Retinal pigment epithelial cell (primary cell): ENCODE data around the gene PCGF5.
"Not testable (repeated sequence)": the region's sequence is repeated elsewhere in the genome, so short reads cannot be mapped to it uniquely, and the experiment has no call there.

Experiments
- DNase-seq: peaks from one replicate; pipeline ENCODE4 v3.0.0-alpha.2; 2010; ENCODE audit warnings: low read depth
- H3K4me3 ChIP-seq: 2 replicates; pipeline ENCODE4 v1.5.1; 2011; ENCODE audit warnings: mild to moderate bottlenecking, low read length, control low read depth, moderate library complexity
- TF ChIP-seq, protein P1 (sequence below): conservative IDR thresholded peaks from 2 replicates; pipeline ENCODE4 v1.5.1; 2011; ENCODE audit warnings: low read depth, low read length, control low read depth, inconsistent platforms

The PCGF5 gene

DNA sequence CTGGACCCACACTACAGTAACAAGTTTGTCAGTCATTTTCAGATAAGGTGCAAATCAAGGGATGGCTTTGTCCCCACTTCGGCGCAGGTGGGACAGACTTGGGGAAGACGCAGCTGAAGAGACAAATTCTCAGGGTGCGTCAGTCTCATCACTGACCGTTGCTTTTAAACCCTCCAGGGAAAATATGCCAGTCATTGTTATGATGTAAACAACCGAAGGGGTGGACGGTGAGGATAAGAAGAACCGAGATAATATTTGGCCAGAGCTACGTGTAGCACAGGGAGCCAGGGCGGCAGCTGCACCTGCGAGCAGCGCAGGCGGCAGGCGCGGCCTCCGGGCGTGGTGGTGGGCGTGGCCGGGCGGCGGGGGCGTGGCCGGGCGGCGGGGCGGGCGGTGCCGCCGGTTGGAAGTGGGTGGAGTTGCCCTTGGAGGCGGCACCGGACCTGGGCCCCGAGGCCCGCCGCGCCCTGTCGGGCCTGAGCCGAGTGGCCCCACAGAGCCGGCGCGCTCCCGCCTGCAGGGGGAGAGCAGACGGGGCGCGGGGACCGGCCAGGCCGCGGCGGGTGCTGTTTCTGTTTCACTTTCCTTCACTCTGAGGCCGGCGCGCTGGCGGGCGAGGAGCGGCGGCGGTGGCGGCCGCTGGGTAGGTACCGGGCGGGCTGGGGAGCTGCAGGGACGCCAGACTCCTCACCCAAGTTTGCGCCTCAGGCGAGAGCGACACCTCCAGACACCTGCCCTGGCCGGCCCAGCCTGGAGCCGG is at the start of gene PCGF5:
TSS of gene PCGF5 (plus strand) at position 470 of the 760 bp plus-strand sequence. CDS start 2,209 bp downstream, outside the sequence.
- peak within 1 kb of the TSS; percentile 77 for H3K4me3 ChIP-seq
- peak; percentile 60 for DNase-seq
- TF ChIP-seq, protein P1, sequence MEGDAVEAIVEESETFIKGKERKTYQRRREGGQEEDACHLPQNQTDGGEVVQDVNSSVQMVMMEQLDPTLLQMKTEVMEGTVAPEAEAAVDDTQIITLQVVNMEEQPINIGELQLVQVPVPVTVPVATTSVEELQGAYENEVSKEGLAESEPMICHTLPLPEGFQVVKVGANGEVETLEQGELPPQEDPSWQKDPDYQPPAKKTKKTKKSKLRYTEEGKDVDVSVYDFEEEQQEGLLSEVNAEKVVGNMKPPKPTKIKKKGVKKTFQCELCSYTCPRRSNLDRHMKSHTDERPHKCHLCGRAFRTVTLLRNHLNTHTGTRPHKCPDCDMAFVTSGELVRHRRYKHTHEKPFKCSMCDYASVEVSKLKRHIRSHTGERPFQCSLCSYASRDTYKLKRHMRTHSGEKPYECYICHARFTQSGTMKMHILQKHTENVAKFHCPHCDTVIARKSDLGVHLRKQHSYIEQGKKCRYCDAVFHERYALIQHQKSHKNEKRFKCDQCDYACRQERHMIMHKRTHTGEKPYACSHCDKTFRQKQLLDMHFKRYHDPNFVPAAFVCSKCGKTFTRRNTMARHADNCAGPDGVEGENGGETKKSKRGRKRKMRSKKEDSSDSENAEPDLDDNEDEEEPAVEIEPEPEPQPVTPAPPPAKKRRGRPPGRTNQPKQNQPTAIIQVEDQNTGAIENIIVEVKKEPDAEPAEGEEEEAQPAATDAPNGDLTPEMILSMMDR, result no peak

DNA sequence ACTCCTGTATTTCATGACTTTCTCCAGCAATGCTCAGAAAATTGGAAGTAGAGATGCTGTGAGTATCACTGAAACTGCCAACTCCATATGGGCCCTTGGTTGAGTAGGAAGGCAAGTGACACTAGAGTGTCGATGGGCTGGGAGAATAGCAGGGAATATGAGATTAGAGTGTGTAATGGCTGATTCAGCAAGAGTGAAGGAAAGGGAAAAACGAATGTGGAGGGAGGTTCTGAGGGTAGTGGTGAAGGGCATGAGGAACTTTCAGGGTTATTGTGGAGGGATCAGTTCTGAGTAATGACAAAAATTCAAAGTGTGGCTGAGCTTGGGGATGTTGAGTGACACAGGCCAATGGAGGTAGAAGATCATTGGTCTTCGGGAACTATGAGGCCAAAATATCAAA is 49.0 kb upstream of the PCGF5 start:
- no peak for DNase-seq

DNA sequence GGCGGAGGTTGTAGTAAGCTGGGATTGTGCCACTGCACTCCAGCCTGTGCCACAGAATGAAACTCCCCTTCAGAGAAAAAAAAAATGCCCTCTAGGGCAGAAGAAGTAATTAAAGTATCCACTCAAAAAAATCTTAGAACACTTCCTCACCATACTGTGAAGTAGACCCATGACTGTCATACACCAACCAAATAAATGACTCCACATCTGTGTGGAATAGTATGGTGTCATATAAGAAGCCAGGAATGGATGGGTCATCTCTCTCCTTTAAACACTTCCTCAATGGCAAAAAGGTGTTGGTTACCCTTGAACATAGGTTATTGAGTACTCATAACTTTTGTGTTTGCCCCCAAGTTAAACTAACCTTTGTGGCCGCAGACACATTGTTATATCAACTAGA is 48.1 kb upstream of the PCGF5 start:
- TF ChIP-seq, protein P1, result no peak
- DNase-seq, result no peak

More for the DNA sequence above, 49.0 kb upstream of the PCGF5 start:
- TF ChIP-seq, protein P1, result no peak
- no peak overlapping the region for H3K4me3 ChIP-seq

DNA sequence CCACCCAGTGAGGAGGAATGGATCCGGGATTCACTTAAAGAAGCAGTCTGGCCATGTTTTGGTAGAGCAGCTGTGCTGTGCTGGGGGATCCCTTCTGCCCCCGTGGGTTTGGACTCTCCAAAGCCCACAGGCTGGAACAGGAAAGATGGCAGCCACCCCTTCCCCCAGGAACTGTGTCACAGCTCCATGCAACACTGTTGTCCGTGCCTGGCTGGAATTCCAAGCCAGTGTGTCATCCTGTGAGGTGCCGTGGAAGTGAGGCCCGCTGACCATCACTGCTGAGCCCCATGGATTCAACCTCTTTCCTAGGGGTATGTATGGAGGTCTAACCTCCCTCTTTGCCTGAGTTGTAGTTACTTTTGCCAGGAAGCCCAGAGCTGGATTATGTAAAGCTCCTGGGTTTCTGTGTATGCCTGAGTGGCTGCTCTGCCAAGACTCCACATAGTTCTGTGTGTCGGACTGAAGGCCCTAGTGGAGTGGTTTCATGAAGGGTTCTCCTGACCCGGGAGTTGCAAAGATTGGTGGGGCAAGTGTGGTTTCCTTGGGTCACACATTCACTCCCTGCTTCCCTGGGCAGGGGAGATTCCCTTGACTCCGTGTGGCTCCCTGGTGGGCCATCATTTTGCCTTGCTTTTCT is 35.1 kb upstream of the PCGF5 start:
- DNase-seq, result no peak
- TF ChIP-seq, protein P1, result no peak
- no peak overlapping the region for H3K4me3 ChIP-seq

More for the DNA sequence above, 48.1 kb upstream of the PCGF5 start:
- no peak overlapping the region for H3K4me3 ChIP-seq

DNA sequence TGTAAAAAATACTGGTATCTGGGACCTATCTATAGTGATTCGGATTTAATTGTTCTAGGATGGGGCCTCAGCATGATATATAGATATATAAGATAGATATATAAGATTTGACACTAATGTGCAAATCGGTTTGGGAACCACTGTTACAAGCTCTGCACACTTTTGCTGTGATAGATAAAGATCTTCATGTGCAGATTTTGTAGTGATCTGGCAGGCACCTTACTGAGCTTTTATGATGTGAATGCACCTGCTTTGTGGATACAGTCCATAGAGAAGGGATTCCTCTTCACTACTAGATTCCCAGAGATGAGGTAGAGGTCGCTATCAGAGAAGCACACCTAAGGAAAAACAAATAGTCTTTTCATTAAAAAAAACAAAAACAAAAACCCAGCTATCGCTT is 33.3 kb upstream of the PCGF5 start:
- DNase-seq, result no peak
- H3K4me3 ChIP-seq, result no peak overlapping the region
- TF ChIP-seq, protein P1, result no peak

DNA sequence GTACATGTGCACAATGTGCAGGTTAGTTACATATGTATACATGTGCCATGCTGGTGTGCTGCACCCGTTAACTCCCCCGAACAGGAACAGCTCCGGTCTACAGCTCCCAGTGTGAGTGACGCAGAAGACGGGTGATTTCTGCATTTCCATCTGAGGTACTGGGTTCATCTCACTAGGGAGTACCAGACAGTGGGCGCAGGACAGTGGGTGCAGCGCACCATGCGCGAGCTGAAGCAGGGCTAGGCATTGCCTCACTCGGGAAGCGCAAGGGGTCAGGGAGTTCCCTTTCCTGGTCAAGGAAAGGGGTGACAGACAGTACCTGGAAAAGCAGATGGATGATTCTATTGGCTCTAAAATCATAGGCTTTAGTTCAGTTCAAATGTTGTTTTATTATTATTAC is 32.5 kb upstream of the PCGF5 start:
- DNase-seq, H3K4me3 ChIP-seq: not testable (repeated sequence)

DNA sequence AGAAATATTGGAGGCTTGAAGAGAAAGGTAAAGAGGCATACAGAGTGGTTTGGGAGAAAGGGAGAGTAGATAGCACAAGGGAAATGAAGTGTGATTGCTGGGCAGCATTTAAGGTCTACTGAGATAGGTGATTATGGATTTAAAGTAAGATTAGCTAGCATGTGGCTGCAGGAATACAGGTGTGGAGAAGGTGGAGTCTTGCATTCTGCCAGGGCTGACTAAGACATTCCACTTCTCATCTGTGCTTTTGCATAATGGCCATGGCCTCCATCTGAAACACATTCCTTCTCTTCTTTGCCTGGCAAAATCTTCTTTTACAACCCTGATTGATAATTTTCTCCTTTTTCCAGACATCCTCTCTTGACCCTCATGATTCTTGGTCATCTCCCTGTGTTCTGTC is 31.6 kb upstream of the PCGF5 start:
- H3K4me3 ChIP-seq, result no peak overlapping the region
- no peak for DNase-seq
- TF ChIP-seq, protein P1, result no peak
